Esophagus squamous epithelium (tissue), 4 donors: ENCODE data around the gene LRRC4C.

Experiments used
- CTCF ChIP-seq, 6 experiments: fragments of 450-650 bp in 4 of 6; fragments of 200-600 bp in 2 of 6; sonication (generic) in 2 of 6; IDR thresholded peaks; one replicate each; pipeline ENCODE4 v1.5.1; 2016 to 2019; ENCODE audit warnings: antibody characterized with exemption in 6 of 6, mild to moderate bottlenecking in 4 of 6, moderate library complexity in 4 of 6
- POLR2A ChIP-seq, 4 donors: fragments of 450-650 bp; IDR thresholded peaks; one replicate each; pipeline ENCODE4 v1.6.1; 2017; ENCODE audit warnings: antibody characterized with exemption in 4 of 4, mild to moderate bottlenecking in 4 of 4, moderate library complexity in 3 of 4

GRCh38 chr11:40380835-40381234 is 1078.6 kb downstream of the LRRC4C start:
- TF ChIP-seq CTCF (IDR thresholded peaks at IDR 0.05) (no peak), POLR2A (IDR thresholded peaks at IDR 0.05) (no peak)
